Choroid plexus epithelial cell (primary cell): ENCODE measurements around the gene C5orf15.
A peak's percentile ranks its signal among the peaks of the same experiment; 100 is the strongest.

Experiments used
- DNase-seq: peaks from one replicate; pipeline ENCODE4 v3.0.0-alpha.2; 2010; ENCODE audit warnings: low read depth
- H3K4me3 ChIP-seq: 2 replicates; pipeline ENCODE4 v1.5.1; 2011; ENCODE audit warnings: low read depth, mild to moderate bottlenecking, control low read depth, low read length, moderate library complexity
- TF ChIP-seq, protein P1 (sequence below): conservative IDR thresholded peaks from 2 replicates; pipeline ENCODE4 v1.5.1; 2011; ENCODE audit warnings: low read depth, mild to moderate bottlenecking, control low read depth, inconsistent platforms, low read length, moderate library complexity

The C5orf15 gene

DNA sequence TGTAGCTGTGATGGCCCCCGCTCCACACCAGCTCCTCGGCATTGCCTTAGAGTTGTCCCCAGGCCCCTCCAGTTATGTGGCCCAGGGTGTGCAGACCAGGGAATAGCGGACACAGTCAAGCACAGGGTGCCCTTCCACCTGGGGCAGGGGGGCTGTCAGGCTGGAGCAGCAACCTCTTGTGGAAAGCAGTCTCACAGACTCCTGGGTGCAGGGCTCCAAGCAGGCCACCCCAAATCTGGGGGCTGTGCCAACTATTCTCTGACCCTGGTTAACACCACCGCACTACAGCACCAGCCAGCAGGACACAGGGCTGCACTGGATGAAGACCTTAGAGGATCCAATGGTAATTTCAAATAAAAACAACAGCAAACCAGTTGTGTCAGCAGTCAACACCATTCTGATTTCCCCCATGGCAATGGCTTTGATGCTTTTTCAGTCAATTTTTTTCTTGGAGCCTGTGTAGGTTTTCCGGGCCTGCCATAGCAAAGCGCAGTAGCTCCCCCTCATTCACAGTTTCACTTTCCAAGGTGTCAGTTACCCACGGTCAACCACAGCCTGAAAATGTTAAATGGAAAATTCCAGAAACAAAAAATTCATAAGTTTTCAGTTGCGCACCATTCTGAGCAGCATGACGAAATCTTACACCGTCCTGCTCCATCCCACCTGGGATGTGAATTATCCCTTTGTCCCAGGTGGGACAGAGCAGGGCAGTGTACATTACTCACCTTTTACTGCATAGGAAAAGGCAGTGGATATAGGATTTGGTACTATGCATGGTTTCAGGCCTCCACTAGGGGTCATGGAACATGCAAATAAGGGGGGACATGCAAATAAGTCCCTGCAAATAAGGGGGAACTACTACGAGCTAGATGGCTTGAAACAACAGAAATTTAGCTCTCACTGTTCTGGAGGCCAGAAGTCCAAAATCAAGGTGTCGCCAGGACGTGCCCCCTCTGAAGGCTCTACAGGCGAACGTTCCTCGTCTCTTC, 49.0 kb downstream of the C5orf15 start:
- DNase-seq, result no peak
- TF ChIP-seq, protein P1, sequence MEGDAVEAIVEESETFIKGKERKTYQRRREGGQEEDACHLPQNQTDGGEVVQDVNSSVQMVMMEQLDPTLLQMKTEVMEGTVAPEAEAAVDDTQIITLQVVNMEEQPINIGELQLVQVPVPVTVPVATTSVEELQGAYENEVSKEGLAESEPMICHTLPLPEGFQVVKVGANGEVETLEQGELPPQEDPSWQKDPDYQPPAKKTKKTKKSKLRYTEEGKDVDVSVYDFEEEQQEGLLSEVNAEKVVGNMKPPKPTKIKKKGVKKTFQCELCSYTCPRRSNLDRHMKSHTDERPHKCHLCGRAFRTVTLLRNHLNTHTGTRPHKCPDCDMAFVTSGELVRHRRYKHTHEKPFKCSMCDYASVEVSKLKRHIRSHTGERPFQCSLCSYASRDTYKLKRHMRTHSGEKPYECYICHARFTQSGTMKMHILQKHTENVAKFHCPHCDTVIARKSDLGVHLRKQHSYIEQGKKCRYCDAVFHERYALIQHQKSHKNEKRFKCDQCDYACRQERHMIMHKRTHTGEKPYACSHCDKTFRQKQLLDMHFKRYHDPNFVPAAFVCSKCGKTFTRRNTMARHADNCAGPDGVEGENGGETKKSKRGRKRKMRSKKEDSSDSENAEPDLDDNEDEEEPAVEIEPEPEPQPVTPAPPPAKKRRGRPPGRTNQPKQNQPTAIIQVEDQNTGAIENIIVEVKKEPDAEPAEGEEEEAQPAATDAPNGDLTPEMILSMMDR, result peak; percentile 16
- H3K4me3 ChIP-seq, result no peak overlapping the region

DNA sequence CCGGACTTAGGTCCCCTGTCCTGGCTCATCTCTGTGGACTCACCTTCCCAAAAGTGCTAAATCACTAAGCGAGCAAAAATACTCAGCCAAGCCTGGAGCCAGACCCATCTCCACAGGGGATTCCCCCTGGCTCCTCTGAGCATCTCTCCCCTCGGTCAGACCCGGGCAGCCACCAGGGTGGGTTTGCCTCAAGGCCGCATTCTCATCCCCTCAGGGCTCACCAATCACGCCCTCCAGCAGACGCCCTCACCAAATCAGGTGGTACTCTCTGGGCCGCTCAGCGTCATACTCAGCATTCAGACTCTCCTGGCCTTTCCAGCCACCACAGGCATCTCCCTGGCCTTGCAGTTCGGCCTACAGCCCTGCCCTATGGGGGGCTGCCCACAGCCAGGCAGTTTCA, 49.7 kb downstream of the C5orf15 start:
- DNase-seq, result no peak
- TF ChIP-seq, protein P1, result no peak

DNA sequence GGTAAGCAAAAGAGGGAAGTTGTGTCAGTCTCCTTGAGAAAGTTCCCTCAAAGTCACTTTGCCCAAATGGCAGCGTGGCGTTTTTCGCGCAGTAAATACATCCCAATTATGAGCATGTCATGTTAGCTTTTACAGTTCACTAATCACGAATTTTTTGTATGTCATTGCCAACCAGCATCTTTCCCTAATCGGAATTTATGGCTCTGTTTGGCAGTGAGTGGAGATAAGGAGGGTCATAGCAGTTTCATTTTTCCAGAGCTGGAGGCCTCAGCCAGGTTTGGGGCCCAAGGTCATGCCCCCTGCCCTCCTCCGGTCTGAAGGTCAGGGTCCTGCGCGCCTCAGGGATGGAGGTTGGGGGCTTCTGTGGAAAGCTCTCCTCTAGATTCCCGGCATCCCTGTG, 50.1 kb downstream of the C5orf15 start:
- TF ChIP-seq, protein P1, result no peak
- DNase-seq, result no peak
- H3K4me3 ChIP-seq, result no peak overlapping the region

More for the DNA sequence above, 49.7 kb downstream of the C5orf15 start:
- H3K4me3 ChIP-seq, result no peak overlapping the region

DNA sequence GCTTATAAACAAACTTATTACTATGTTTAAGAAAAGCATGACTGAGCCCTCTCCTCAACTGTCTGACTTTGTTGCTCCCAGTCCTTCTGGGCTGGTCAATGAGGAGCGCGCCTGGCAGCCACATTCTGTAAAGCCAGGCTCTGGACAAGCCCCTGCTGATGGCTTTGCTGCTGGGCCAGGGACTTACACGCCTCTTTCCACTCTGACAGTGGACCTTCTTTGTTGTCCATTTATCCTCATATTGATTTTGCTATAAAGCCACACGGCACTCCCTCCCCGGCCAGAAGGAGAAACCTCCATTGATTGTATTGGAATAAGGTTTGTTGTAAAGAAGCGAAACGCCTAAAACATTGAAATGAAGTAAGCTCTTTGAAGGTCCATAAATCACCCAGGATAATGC, 50.6 kb downstream of the C5orf15 start:
- TF ChIP-seq, protein P1, result no peak
- no peak overlapping the region for H3K4me3 ChIP-seq
- no peak for DNase-seq

DNA sequence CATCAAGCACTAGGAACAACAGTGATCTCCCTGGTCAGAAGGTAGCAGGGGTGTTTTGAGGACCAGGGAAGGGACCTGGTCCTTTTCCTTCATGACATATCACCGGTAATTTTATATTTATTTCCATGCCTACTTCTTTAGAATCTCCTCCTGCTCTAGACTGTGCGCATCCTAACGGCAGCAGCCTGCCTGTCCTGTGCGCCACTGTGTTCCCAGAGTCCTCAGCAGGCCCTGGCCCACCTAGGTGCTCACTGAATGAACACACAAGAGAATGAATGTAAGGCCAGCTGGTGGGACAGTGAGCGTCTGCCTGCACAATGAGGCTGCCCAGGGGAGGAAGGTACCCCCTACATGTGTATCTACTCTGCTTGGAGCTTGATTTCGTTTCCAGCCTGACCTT, 51.5 kb downstream of the C5orf15 start:
- TF ChIP-seq, protein P1, result no peak
- no peak overlapping the region for H3K4me3 ChIP-seq
- no peak for DNase-seq

DNA sequence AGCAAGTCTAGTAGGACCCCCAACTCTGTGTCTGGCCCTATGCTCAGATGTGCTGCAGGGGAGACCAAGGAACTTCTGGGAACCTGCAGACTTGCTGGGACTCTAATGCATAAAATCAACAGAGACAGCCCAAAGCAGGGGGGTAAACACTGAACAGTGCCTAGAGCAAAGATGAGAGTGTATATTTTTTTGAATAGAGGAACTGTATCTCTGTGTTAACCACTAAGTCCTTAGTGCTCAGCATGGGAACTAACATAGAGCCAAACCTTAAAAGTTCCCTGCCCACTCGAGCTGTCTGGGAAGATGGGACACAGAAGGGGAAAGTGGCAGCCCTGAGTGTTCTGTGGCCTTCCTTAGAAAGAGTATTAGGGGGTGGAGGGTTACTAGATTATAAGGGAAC, 51.9 kb downstream of the C5orf15 start:
- TF ChIP-seq, protein P1, result no peak
- no peak for DNase-seq
- no peak overlapping the region for H3K4me3 ChIP-seq

DNA sequence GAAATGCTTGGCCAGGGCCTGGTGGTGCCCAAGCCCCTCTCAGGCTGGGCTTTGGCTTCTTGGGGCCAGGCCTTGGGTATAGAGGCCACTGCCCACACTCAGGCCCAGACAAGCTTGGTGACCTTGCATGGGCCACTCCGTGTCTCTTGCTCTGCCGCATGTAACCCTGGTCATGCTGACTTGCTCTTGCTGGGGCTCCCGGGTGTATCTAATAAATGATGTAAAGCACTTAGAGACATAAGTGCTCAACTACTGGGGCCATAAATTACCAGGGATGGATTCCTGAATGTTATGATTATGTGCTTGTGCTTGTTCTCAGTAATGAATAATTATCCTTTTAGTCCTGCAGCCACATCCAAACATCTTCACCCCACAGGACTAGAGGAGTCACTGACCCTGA, 54.0 kb downstream of the C5orf15 start:
- H3K4me3 ChIP-seq, result no peak overlapping the region
- TF ChIP-seq, protein P1, result no peak
- DNase-seq, result no peak
